ENCODE measurements around the gene SH3BP4.

- TF ChIP-seq CTCF (IDR thresholded peaks at IDR 0.05; ENCODE audit: borderline replicate concordance, extremely low read depth, low read length, poor library complexity, severe bottlenecking) (no peak), EZH2 (IDR thresholded peaks at IDR 0.05; ENCODE audit: borderline replicate concordance, low read depth, low read length, severe bottlenecking) (no peak)
These were observed 151.1 kb downstream of the SH3BP4 start for GRCh38 chr2:235102896-235103295.

All from DND-41 (cell line).